CD8-positive, alpha-beta memory T cell (primary cell): Measurements from ENCODE around the gene MLX. TPM values are rescaled to one million over a fixed set of nuclear protein-coding genes. Genes with fewer than 3 reads are reported as not detected.

Experiments used
- CTCF ChIA-PET: fragments of 350-600 bp; sonication (Branson Sonifier 250); formaldehyde crosslinking; loops from one replicate; lab custom pipeline; 2021; ENCODE audit warnings: antibody characterized with exemption; lab: Charles Lee
- POLR2A ChIA-PET: fragments of 350-600 bp; sonication (Branson Sonifier 250); formaldehyde crosslinking; loops from one replicate; lab custom pipeline; 2021; ENCODE audit warnings: antibody characterized with exemption; lab: Charles Lee
- DNase-seq, 5 donors: peaks; one replicate each; pipeline versions ENCODE4 v3.0.0 to v3.0.0-alpha.2; 2020 to 2022; ENCODE audit warnings: mixed read lengths in 1 of 5
- H3K27ac ChIP-seq: one replicate; pipeline ENCODE4 v1.7.0; 2013; ENCODE audit warnings: low read depth, mild to moderate bottlenecking, low read length, moderate library complexity
- H3K27me3 ChIP-seq: 2 replicates; pipeline ENCODE4 v1.7.0; 2013; ENCODE audit warnings: low read length, mild to moderate bottlenecking; ENCODE audit not compliant: insufficient read depth, poor library complexity, severe bottlenecking
- H3K36me3 ChIP-seq: 2 replicates; pipeline ENCODE4 v1.7.0; 2013; ENCODE audit warnings: mild to moderate bottlenecking, low read length, moderate library complexity; ENCODE audit not compliant: insufficient read depth
- H3K4me1 ChIP-seq: 2 replicates; pipeline ENCODE4 v1.7.0; 2013; ENCODE audit warnings: mild to moderate bottlenecking, low read length, moderate library complexity; ENCODE audit not compliant: insufficient read depth
- H3K4me3 ChIP-seq: 2 replicates; pipeline ENCODE4 v1.7.0; 2013; ENCODE audit warnings: mild to moderate bottlenecking, low read length
- H3K9me3 ChIP-seq: 2 replicates; pipeline ENCODE4 v1.7.0; 2013; ENCODE audit warnings: mild to moderate bottlenecking, low read length
- H3K27ac Mint-ChIP-seq, 8 donors: one replicate each; pipeline ENCODE4 v1.8.0; 2020 to 2021; ENCODE audit warnings: mixed read lengths in 8 of 8, mild to moderate bottlenecking in 6 of 8, inconsistent platforms in 3 of 8, moderate library complexity in 3 of 8
- H3K27me3 Mint-ChIP-seq, 2 donors: one replicate each; pipeline ENCODE4 v1.8.0; 2020 to 2021; ENCODE audit warnings: mixed read lengths in 2 of 2, mild to moderate bottlenecking in 1 of 2, moderate library complexity in 1 of 2
- H3K36me3 Mint-ChIP-seq, 3 donors: one replicate each; pipeline ENCODE4 v1.8.0; 2020 to 2021; ENCODE audit warnings: mixed read lengths in 3 of 3, inconsistent platforms in 1 of 3, mild to moderate bottlenecking in 1 of 3
- H3K4me1 Mint-ChIP-seq, 3 donors: one replicate each; pipeline ENCODE4 v1.8.0; 2020 to 2021; ENCODE audit warnings: mixed read lengths in 3 of 3, inconsistent platforms in 1 of 3, mild to moderate bottlenecking in 1 of 3
- H3K4me3 Mint-ChIP-seq, 7 donors: one replicate each; pipeline ENCODE4 v1.8.0; 2020 to 2021; ENCODE audit warnings: mixed read lengths in 7 of 7, mild to moderate bottlenecking in 6 of 7, moderate library complexity in 4 of 7, inconsistent platforms in 2 of 7
- H3K9me3 Mint-ChIP-seq, 5 donors: one replicate each; pipeline ENCODE4 v1.8.0; 2020 to 2022; ENCODE audit warnings: mixed read lengths in 5 of 5, mild to moderate bottlenecking in 3 of 5, moderate library complexity in 2 of 5, inconsistent platforms in 1 of 5
- polyA plus RNA-seq: library from polyadenylated mRNA; unstranded; fragments of 300-500 nt; fragmentation: Illumina TruSeq; gene quantifications from one replicate; pipeline ENCODE4 v1.2.3, GENCODE V29; 2021
- total RNA-seq, 2 experiments: library from RNA; stranded (reverse); gene quantifications; one replicate each; pipeline ENCODE4 v1.2.3, GENCODE V29; 2021

Gene MLX
- total and polyA plus RNA-seq, 3 experiments from 2014 or later = 52.1 to 62.3 (median 61.8) TPM

DNA sequence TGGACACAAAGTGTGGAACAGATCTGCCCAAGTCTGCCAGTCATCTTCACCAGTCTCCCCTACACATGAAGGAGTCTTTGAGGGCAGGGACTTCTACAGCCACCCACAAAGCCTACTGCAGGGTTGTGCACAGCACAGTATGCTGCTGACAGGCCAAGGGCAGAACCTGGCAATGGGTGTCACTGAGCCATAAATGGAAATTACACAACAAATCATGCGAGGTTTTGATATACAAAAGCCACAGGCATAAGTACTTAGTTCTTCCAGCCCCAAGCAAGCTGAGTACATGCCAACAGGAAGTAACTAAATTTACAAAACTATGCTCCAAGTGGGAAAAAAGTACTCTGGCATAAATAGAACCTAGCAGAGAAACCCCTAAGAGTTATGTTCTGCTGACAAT is 18.5 kb downstream of the MLX start:
- Histone ChIP-seq H3K36me3 (peaks cover 71% of the 10 kb centered on the region), H3K4me3 (no peak overlapping the region), H3K4me1 (no peaks in the 10 kb centered on the region), H3K9me3 (no peaks in the 10 kb centered on the region), H3K27ac (no peak overlapping the region), H3K27me3 (no peaks in the 10 kb centered on the region)
- no peak for DNase-seq
- H3K27me3 Mint-ChIP-seq = no peaks in the 10 kb centered on the region
- H3K27ac Mint-ChIP-seq = peak overlapping the region in 1 of 8 donors; percentile 14
- ChIA-PET CTCF (interaction anchor here (2.4 kb wide), 1 partner anchor 7 kb away, joined by 7 read pairs; the partner anchor contains the start of gene PSMC3IP), POLR2A (no interaction called here)
- H3K36me3 Mint-ChIP-seq = peaks cover 3 to 98% (median 15%) of the 10 kb centered on the region in 3 donors
- no peak overlapping the region for H3K4me3 Mint-ChIP-seq
- H3K4me1 Mint-ChIP-seq = peaks cover 3 to 7% (median 6%) of the 10 kb centered on the region in 3 donors
- no peaks in the 10 kb centered on the region for H3K9me3 Mint-ChIP-seq

DNA sequence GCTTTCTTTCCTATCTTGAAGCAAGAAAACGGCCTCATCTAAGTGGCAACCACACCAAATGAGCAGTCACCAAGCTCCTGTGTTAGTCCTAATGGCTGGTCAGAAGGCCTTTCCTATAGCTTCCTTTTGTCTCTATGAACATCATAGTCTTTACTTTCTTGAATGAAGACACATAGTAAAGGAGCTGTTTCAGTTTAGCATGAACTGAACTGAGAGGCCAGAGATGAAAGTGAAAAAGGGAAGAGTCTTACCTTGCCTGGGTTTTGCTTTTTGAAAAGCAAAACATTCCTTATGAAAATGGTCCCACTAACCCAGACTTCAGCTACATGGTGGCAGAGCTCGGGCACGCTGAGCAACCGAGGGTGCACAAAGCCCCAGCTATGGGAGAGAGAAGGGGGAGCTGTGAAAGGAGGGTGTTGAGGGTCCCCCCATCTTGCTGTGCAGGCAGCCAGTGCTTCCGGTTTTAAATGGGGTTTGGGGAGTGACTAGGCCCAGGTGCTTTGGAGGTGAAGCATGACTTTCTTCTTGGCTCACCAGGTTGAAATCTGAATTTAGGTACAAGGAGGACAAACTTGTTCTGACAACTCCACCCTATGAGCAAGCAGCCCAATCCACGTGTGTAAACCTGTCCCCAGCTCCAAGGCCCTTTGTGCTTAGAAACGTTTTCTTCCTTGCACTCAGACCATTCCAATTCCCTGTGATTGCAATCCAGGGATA is 19.8 kb downstream of the MLX start:
- H3K4me1 ChIP-seq = no peaks in the 10 kb centered on the region
- CTCF ChIA-PET = interaction anchor here (0.6 to 2.4 kb wide), 3 partner anchors 9 to 38 kb away, joined by 3 to 7 read pairs (median 3); partner anchors contain the start of genes PSMC3IP, RETREG3 and TUBG1
- Mint-ChIP-seq H3K36me3 (peaks cover 3 to 100% (median 15%) of the 10 kb centered on the region in 3 donors), H3K9me3 (no peaks in the 10 kb centered on the region), H3K4me1 (peaks cover 3 to 11% (median 7%) of the 10 kb centered on the region in 3 donors), H3K27ac (peak overlapping the region in 6 of 8 donors; percentile 22 to 95 (median 72)), H3K4me3 (no peak overlapping the region), H3K27me3 (no peaks in the 10 kb centered on the region)
- H3K27me3 ChIP-seq = no peaks in the 10 kb centered on the region
- POLR2A ChIA-PET = interaction anchor here (0.7 to 1.1 kb wide), 3 partner anchors 9 to 24 kb away, joined by 3 to 4 read pairs (median 3); partner anchors contain the start of gene PSMC3IP
- no peaks in the 10 kb centered on the region for H3K9me3 ChIP-seq
- peaks cover 77% of the 10 kb centered on the region for H3K36me3 ChIP-seq
- DNase-seq = no peak
- no peak overlapping the region for H3K27ac ChIP-seq
- H3K4me3 ChIP-seq = no peak overlapping the region

DNA sequence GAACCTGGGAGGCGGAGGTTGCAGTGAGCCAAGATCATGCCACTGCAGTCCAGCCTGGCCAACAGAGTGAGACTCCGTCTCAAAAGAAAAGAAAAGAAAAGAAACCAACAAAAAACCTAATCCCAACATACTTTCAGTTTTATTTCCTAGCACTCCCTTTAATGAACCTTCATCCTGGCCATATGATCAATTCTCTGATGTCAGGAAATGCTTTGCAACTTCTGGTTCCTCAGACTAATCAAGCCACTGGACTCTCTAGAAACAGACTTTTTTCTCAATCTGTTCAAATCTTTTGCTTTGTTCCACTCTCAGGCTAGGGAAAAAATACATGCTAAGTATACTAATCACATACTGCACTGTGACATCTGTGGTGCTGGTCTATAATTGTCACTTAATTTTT is 24.0 kb downstream of the MLX start:
- H3K36me3 ChIP-seq = peaks cover 41% of the 10 kb centered on the region
- no peak overlapping the region for H3K27ac Mint-ChIP-seq
- H3K36me3 Mint-ChIP-seq = peaks cover 0 to 84% (median 6%) of the 10 kb centered on the region in 3 donors
- no peak overlapping the region for H3K27ac ChIP-seq
- H3K9me3 Mint-ChIP-seq = no peaks in the 10 kb centered on the region
- peaks cover 10 to 26% (median 14%) of the 10 kb centered on the region in 3 donors for H3K4me1 Mint-ChIP-seq
- no peaks in the 10 kb centered on the region for H3K4me1 ChIP-seq
- H3K4me3 Mint-ChIP-seq = no peak overlapping the region
- no peaks in the 10 kb centered on the region for H3K27me3 Mint-ChIP-seq
- H3K9me3 ChIP-seq = no peaks in the 10 kb centered on the region
- H3K4me3 ChIP-seq = no peak overlapping the region
- CTCF ChIA-PET = interaction anchor here (1.1 kb wide), 1 partner anchor 12 kb away, joined by 3 read pairs; no protein-coding TSS in a partner anchor
- no peak for DNase-seq
- H3K27me3 ChIP-seq = no peaks in the 10 kb centered on the region
- POLR2A ChIA-PET = no interaction called here

DNA sequence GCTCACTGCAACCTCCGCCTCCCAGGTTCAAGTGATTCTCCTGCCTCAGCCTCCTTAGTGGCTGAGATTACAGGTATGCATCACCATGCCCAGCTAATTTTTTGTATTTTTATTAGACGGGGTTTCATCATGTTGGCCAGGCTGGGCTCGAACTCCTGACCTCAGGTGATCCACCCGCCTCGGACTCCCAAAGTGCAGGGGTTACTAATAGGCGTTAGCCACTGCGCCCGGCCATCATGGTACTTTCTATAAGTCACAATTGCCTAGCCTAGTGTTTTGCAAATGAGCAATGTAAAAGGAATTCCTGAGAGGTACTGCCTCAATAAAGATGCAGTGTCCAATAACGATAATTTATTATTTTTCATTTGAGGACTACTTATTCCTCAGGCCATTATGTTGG is 24.5 kb downstream of the MLX start:
- H3K27ac Mint-ChIP-seq = no peak overlapping the region
- POLR2A ChIA-PET = interaction anchor here (0.6 to 1.0 kb wide), 2 partner anchors 14 to 625 kb away, joined by 4 to 5 read pairs; no protein-coding TSS in a partner anchor
- peaks cover 36% of the 10 kb centered on the region for H3K36me3 ChIP-seq
- H3K4me3 Mint-ChIP-seq = no peak overlapping the region
- H3K4me3 ChIP-seq = no peak overlapping the region
- H3K27me3 Mint-ChIP-seq = no peaks in the 10 kb centered on the region
- H3K27ac ChIP-seq = no peak overlapping the region
- H3K36me3 Mint-ChIP-seq = peaks cover 2 to 81% (median 5%) of the 10 kb centered on the region in 3 donors
- H3K4me1 Mint-ChIP-seq = peaks cover 11 to 29% (median 16%) of the 10 kb centered on the region in 3 donors
- no peaks in the 10 kb centered on the region for H3K9me3 ChIP-seq
- DNase-seq = no peak
- no peaks in the 10 kb centered on the region for H3K4me1 ChIP-seq
- CTCF ChIA-PET = interaction anchor here (1.1 to 1.7 kb wide), 2 partner anchors 13 to 17 kb away, joined by 3 to 5 read pairs; no protein-coding TSS in a partner anchor
- no peaks in the 10 kb centered on the region for H3K9me3 Mint-ChIP-seq
- no peaks in the 10 kb centered on the region for H3K27me3 ChIP-seq

DNA sequence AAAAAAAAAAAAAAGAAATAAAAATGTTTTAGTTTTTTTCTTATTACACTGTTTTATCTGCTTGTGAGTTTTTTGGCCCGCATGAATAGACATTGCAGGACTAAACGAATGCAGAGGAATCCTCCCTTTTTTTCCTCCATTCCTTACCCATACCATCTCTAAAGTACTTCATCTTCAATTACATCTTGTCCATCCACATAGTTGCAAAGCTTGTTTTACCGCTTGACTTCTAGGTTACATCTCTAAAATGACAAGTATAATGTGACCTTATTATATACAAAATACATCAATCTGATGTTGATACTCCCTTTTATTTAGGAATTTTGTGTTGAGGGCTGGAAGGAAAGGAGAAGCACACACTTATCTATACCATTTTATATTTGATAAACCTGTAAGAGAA is 29.5 kb downstream of the MLX start:
- H3K27me3 Mint-ChIP-seq = no peaks in the 10 kb centered on the region
- H3K9me3 ChIP-seq = no peaks in the 10 kb centered on the region
- peaks cover 3 to 57% (median 5%) of the 10 kb centered on the region in 3 donors for H3K36me3 Mint-ChIP-seq
- CTCF ChIA-PET = interaction anchor here (0.6 kb wide), 1 partner anchor 555 kb away, joined by 3 read pairs; no protein-coding TSS in a partner anchor
- H3K27me3 ChIP-seq = no peaks in the 10 kb centered on the region
- DNase-seq = no peak
- H3K36me3 ChIP-seq = peaks cover 8% of the 10 kb centered on the region
- no peaks in the 10 kb centered on the region for H3K9me3 Mint-ChIP-seq
- H3K4me3 ChIP-seq = no peak overlapping the region
- peaks cover 22 to 44% (median 30%) of the 10 kb centered on the region in 3 donors for H3K4me1 Mint-ChIP-seq
- POLR2A ChIA-PET = interaction anchor here (1.0 kb wide), 1 partner anchor 11 kb away, joined by 4 read pairs; no protein-coding TSS in a partner anchor
- H3K27ac ChIP-seq = no peak overlapping the region
- H3K4me1 ChIP-seq = peaks cover 15% of the 10 kb centered on the region
- peak overlapping the region in 2 of 8 donors; percentile 30 to 76 for H3K27ac Mint-ChIP-seq
- no peak overlapping the region for H3K4me3 Mint-ChIP-seq

DNA sequence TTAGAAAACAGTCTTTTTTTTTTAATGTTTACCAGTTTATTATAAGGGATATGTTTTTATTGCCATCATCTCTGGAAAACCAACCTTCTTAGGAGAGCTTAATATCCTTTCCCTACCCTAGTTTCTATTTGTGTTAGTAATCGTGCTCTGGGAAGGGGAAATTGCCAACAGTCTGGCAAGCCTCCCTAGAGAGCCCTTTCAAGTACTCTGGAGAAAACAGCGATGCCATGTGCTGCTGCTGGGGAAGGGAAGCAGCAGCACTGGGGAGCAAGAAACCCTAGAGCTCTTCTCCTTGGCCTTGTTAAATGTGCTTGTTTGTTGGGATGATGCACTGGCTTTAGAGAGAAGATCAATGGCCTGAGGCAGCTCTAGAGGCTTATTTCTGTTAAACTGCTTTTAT is 32.0 kb downstream of the MLX start:
- H3K36me3 ChIP-seq = no peaks in the 10 kb centered on the region
- peaks cover 15% of the 10 kb centered on the region for H3K4me1 ChIP-seq
- no peaks in the 10 kb centered on the region for H3K27me3 Mint-ChIP-seq
- H3K4me3 ChIP-seq = no peak overlapping the region
- H3K36me3 Mint-ChIP-seq = peaks cover 3 to 50% (median 6%) of the 10 kb centered on the region in 3 donors
- H3K4me1 Mint-ChIP-seq = peaks cover 27 to 45% (median 39%) of the 10 kb centered on the region in 3 donors
- no peaks in the 10 kb centered on the region for H3K9me3 Mint-ChIP-seq
- H3K27ac ChIP-seq = no peak overlapping the region
- H3K27me3 ChIP-seq = no peaks in the 10 kb centered on the region
- no peaks in the 10 kb centered on the region for H3K9me3 ChIP-seq
- H3K27ac Mint-ChIP-seq = peak overlapping the region in 3 of 8 donors; percentile 26 to 60 (median 43)
- ChIA-PET CTCF (no interaction called here), POLR2A (interaction anchor here (0.7 kb wide), 1 partner anchor 129 kb away, joined by 3 read pairs; no protein-coding TSS in a partner anchor)
- DNase-seq = no peak
- peak overlapping the region in 1 of 7 donors; percentile 15 for H3K4me3 Mint-ChIP-seq

DNA sequence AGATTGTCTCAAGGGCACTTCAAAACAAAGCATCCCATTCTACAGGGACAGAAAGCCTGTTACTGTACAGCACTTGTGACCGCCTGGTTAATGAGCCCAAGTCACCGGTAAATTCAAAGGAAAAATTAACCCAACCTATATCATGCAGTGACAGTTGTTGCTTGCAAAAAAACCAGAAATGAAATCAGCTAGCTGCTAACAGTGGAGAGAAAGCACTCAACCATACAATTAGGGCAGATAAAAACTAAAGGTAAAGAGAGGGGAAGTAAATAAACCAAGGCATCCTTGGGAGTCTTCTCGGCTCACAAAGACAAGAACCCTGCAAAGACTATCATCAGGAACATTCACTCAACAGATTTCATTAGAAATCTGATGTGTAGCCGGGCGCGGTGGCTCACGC is 36.4 kb downstream of the MLX start:
- ChIA-PET POLR2A (no interaction called here), CTCF (no interaction called here)
- H3K27ac ChIP-seq = no peak overlapping the region
- DNase-seq = no peak
- H3K27me3 ChIP-seq = no peaks in the 10 kb centered on the region
- no peaks in the 10 kb centered on the region for H3K27me3 Mint-ChIP-seq
- H3K4me3 Mint-ChIP-seq = peak overlapping the region in 2 of 7 donors; percentile 23 to 71
- H3K4me3 ChIP-seq = no peak overlapping the region
- H3K36me3 Mint-ChIP-seq = peaks cover 0 to 58% (median 10%) of the 10 kb centered on the region in 3 donors
- H3K27ac Mint-ChIP-seq = peak overlapping the region in 4 of 8 donors; percentile 1 to 55 (median 47)
- no peaks in the 10 kb centered on the region for H3K9me3 Mint-ChIP-seq
- no peaks in the 10 kb centered on the region for H3K9me3 ChIP-seq
- peaks cover 57% of the 10 kb centered on the region for H3K4me1 ChIP-seq
- H3K36me3 ChIP-seq = peaks cover 7% of the 10 kb centered on the region
- peaks cover 58 to 80% (median 74%) of the 10 kb centered on the region in 3 donors for H3K4me1 Mint-ChIP-seq
